ENCODE measurements around the gene NIF3L1.

NIF3L1 gene

DNA sequence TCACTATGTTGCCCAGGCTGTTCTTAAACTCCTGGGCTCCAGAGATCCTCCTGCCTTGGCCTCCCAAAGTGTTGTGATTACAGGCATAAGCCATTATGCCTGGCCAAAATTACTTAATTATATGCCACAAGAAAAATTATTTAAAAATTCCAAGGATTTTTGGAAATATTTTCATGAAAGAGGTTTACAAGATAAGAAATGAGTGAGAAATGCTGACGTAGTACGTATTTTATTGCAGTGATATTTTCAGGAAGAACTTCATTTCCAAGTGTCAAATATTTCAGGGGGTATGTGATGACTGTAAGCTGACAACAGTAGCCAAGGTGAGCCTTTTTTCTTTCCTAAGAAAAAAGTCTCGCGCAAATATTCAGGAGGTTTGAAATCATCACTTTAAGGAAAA is 20.8 kb downstream of the NIF3L1 start:
- Histone ChIP-seq H3K9ac (ENCODE audit: low read depth, low read length) (no peak overlapping the region), H3K27me3 (ENCODE audit: insufficient read depth, low read length, poor library complexity) (no peaks in the 10 kb centered on the region), H3K36me3 (ENCODE audit: insufficient read depth, low read length) (peaks cover 75% of the 10 kb centered on the region), H3K4me2 (ENCODE audit: insufficient read depth, low read length) (no peak overlapping the region), H4K20me1 (ENCODE audit: insufficient read depth, low read length) (no peaks in the 10 kb centered on the region), H3K4me3 (ENCODE audit: low read depth in 1 of 2, low read length in 2 of 2) (no peak overlapping the region), H3K27ac (ENCODE audit: low read length) (no peak overlapping the region), H2AFZ (ENCODE audit: low read depth, low read length) (no peak overlapping the region), H3K9me3 (ENCODE audit: insufficient read depth, low read length, severe bottlenecking) (no peaks in the 10 kb centered on the region), H3K79me2 (ENCODE audit: insufficient read depth, low read length) (no peaks in the 10 kb centered on the region), H3K4me1 (ENCODE audit: insufficient read depth, low read length) (no peaks in the 10 kb centered on the region)
- ATAC-seq (ENCODE audit: insufficient read depth, low read depth) = no peak
- TF ChIP-seq EZH2 (IDR thresholded peaks at IDR 0.05; ENCODE audit: borderline replicate concordance, low read depth, low read length, severe bottlenecking) (no peak), CTCF (IDR thresholded peaks at IDR 0.05; ENCODE audit: borderline replicate concordance, extremely low read depth, low read length, poor library complexity, severe bottlenecking) (no peak)
- DNase-seq = no peak

- ATAC-seq (ENCODE audit: insufficient read depth, low read depth) (no peak), DNase-seq (no peak)
- no peak overlapping the region for H3K27ac ChIP-seq (ENCODE audit: low read length)
- H3K36me3 ChIP-seq (ENCODE audit: insufficient read depth, low read length) = peaks cover 80% of the 10 kb centered on the region
- TF ChIP-seq CTCF (IDR thresholded peaks at IDR 0.05; ENCODE audit: borderline replicate concordance, extremely low read depth, low read length, poor library complexity, severe bottlenecking) (no peak), EZH2 (IDR thresholded peaks at IDR 0.05; ENCODE audit: borderline replicate concordance, low read depth, low read length, severe bottlenecking) (no peak)
- H3K79me2 ChIP-seq (ENCODE audit: insufficient read depth, low read length) = no peaks in the 10 kb centered on the region
- no peaks in the 10 kb centered on the region for H3K9me3 ChIP-seq (ENCODE audit: insufficient read depth, low read length, severe bottlenecking)
- no peaks in the 10 kb centered on the region for H4K20me1 ChIP-seq (ENCODE audit: insufficient read depth, low read length)
- no peaks in the 10 kb centered on the region for H3K27me3 ChIP-seq (ENCODE audit: insufficient read depth, low read length, poor library complexity)
- no peaks in the 10 kb centered on the region for H3K4me1 ChIP-seq (ENCODE audit: insufficient read depth, low read length)
- H3K4me3 ChIP-seq (ENCODE audit: low read depth in 1 of 2, low read length in 2 of 2) = no peak overlapping the region
- no peak overlapping the region for H2AFZ ChIP-seq (ENCODE audit: low read depth, low read length)
- no peak overlapping the region for H3K9ac ChIP-seq (ENCODE audit: low read depth, low read length)
- H3K4me2 ChIP-seq (ENCODE audit: insufficient read depth, low read length) = no peak overlapping the region
Measured at GRCh38 chr2:200913654-200914053, 24.5 kb downstream of the NIF3L1 start.

- Histone ChIP-seq H3K4me2 (ENCODE audit: insufficient read depth, low read length) (no peak overlapping the region), H3K4me1 (ENCODE audit: insufficient read depth, low read length) (no peaks in the 10 kb centered on the region), H4K20me1 (ENCODE audit: insufficient read depth, low read length) (no peaks in the 10 kb centered on the region), H3K27ac (ENCODE audit: low read length) (no peak overlapping the region), H3K27me3 (ENCODE audit: insufficient read depth, low read length, poor library complexity) (no peaks in the 10 kb centered on the region), H3K79me2 (ENCODE audit: insufficient read depth, low read length) (no peaks in the 10 kb centered on the region), H3K9ac (ENCODE audit: low read depth, low read length) (no peak overlapping the region), H2AFZ (ENCODE audit: low read depth, low read length) (no peak overlapping the region), H3K4me3 (ENCODE audit: low read depth in 1 of 2, low read length in 2 of 2) (no peak overlapping the region), H3K36me3 (ENCODE audit: insufficient read depth, low read length) (peaks cover 71% of the 10 kb centered on the region), H3K9me3 (ENCODE audit: insufficient read depth, low read length, severe bottlenecking) (no peaks in the 10 kb centered on the region)
- DNase-seq = no peak
- ATAC-seq (ENCODE audit: insufficient read depth, low read depth) = no peak
- TF ChIP-seq EZH2 (IDR thresholded peaks at IDR 0.05; ENCODE audit: borderline replicate concordance, low read depth, low read length, severe bottlenecking) (no peak), CTCF (IDR thresholded peaks at IDR 0.05; ENCODE audit: borderline replicate concordance, extremely low read depth, low read length, poor library complexity, severe bottlenecking) (no peak)
Measured at GRCh38 chr2:200922439-200922838, 33.3 kb downstream of the NIF3L1 start.
